PC-9 (cell line): ENCODE data around the gene TSSK2. TPM values are rescaled to one million over a fixed set of nuclear protein-coding genes. Genes with fewer than 3 reads are reported as not detected.
A peak's percentile ranks its signal among the peaks of the same experiment; 100 is the strongest.

Source experiments
- BruUV-seq: library from RNA; stranded (reverse); fragments of 400-500 nt; replicated peaks from 2 replicates; lab custom pipeline; 2021; lab: Mats Ljungman, UMichigan
- CTCF ChIA-PET: fragments of 300-600 bp; sonication (Branson Sonifier 250); formaldehyde crosslinking; loops from one replicate; lab custom pipeline; 2022; ENCODE audit warnings: antibody characterized with exemption; lab: Charles Lee
- POLR2A ChIA-PET: fragments of 300-600 bp; sonication (Branson Sonifier 250); formaldehyde crosslinking; loops from one replicate; lab custom pipeline; 2022; ENCODE audit warnings: antibody characterized with exemption; ENCODE audit not compliant: unreplicated experiment; lab: Charles Lee
- DNase-seq, 2 experiments: peaks; one replicate each; pipeline versions ENCODE4 v3.0.0 to v3.0.0-alpha.2; 2015 to 2022; ENCODE audit warnings: mixed read lengths in 1 of 2
- H2AFZ ChIP-seq: fragments of 200-600 bp; sonication (generic); 2 replicates; pipeline ENCODE4 v1.8.1; 2017; ENCODE audit warnings: antibody characterized with exemption
- H3F3A ChIP-seq: fragments of 200-600 bp; sonication (generic); 2 replicates; pipeline ENCODE4 v1.8.1; 2017; ENCODE audit warnings: antibody characterized with exemption, mild to moderate bottlenecking, low read depth; ENCODE audit not compliant: insufficient read depth
- H3K27ac ChIP-seq: fragments of 200-600 bp; sonication (generic); 2 replicates; pipeline ENCODE4 v1.6.1; 2016; ENCODE audit warnings: mixed run types
- H3K27me3 ChIP-seq: fragments of 200-600 bp; sonication (generic); 2 replicates; pipeline ENCODE4 v1.6.1; 2016; ENCODE audit warnings: low read depth, mixed run types; ENCODE audit not compliant: insufficient read depth
- H3K36me3 ChIP-seq: fragments of 200-600 bp; sonication (generic); 2 replicates; pipeline ENCODE4 v1.6.1; 2016; ENCODE audit warnings: low read depth, mixed run types
- H3K4me1 ChIP-seq: fragments of 200-600 bp; sonication (generic); replicated peaks from 2 replicates; pipeline ENCODE4 v1.6.1; 2016; ENCODE audit warnings: mixed run types; ENCODE audit not compliant: insufficient read depth
- H3K4me2 ChIP-seq: fragments of 200-600 bp; sonication (generic); 2 replicates; pipeline ENCODE4 v1.6.1; 2017; ENCODE audit warnings: mixed run types
- H3K4me3 ChIP-seq: fragments of 200-600 bp; sonication (generic); 2 replicates; pipeline ENCODE4 v1.6.1; 2016; ENCODE audit warnings: mixed run types
- H3K79me2 ChIP-seq: fragments of 200-600 bp; sonication (generic); 2 replicates; pipeline ENCODE4 v1.6.1; 2017; ENCODE audit warnings: low read depth, mixed run types
- H3K9me2 ChIP-seq: fragments of 200-600 bp; sonication (generic); 2 replicates; pipeline ENCODE4 v1.8.1; 2017; ENCODE audit warnings: mild to moderate bottlenecking; ENCODE audit not compliant: insufficient read depth
- H3K9me3 ChIP-seq: fragments of 200-600 bp; sonication (generic); 2 replicates; pipeline ENCODE4 v1.8.1; 2016; ENCODE audit warnings: low read depth; ENCODE audit not compliant: insufficient read depth
- H4K20me1 ChIP-seq: fragments of 200-600 bp; sonication (generic); 2 replicates; pipeline ENCODE4 v1.8.1; 2017; ENCODE audit not compliant: insufficient read depth
- EZH2 ChIP-seq: fragments of 200-600 bp; sonication (generic); IDR thresholded peaks from 2 replicates; pipeline ENCODE4 v1.8.0; 2017; ENCODE audit warnings: antibody characterized with exemption, low read depth
- intact Hi-C: fragments of 100-400 bp; cut with micrococcal nuclease; formaldehyde crosslinking; loops from one replicate; pipeline ENCODE4 v1.10.0; 2022; ENCODE audit not compliant: unreplicated experiment
- total RNA-seq: library from RNA; stranded (reverse); gene quantifications from 2 replicates; pipeline ENCODE4 v1.2.3, GENCODE V29; 2021
- TF ChIP-seq, protein P1 (sequence below): fragments of 200-600 bp; sonication (generic); conservative IDR thresholded peaks from 2 replicates; pipeline ENCODE4 v1.6.1; 2017; ENCODE audit warnings: mixed run types, antibody characterized with exemption, mild to moderate bottlenecking, moderate library complexity

Gene TSSK2
- total RNA-seq, 1 experiment from 2014 or later: not detected

DNA sequence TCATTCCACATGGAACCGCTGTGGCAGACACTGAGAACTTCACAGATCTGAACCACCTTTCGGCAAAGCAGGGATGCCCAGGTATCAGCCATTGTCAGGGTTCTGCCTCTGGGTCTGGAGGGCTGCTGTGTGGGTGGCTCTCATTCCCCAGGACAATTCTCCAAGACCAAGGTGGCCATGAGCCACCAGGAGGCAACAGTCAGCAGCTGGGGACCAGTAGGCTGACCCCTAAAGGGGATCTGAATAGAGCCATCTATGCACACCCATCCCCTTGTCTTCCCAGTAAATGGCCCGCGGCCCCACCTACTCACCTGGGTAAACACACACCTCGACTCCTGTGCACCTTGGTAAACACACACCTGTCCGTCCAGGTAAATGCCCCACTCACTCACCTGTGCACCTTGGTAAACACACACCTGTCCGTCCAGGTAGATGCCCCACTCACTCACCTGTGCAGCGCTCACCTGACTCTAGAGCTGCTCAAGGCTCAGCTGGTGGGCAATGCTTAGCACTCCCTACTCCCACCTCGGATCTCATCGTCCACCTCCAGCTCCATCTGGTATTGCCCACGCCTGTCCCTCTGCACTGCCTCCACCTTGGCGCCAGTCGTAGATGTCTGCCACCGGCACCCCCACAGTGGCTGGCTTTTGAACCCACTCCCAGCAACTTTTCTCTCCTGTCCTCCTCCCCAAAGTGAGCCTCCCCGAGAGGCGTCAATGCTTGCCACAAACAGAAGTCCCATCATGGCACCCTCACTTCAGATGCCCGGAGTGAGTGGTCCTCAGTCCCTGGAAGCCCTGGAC, 37.2 kb downstream of the TSSK2 start:
- peak in 1 of 2 experiments; percentile 43 for DNase-seq

GRCh38 chr22:19169002-19169946, 38.2 kb downstream of the TSSK2 start:
- Histone ChIP-seq H3K79me2 (peaks cover 32% of the 10 kb centered on the region), H4K20me1 (peaks cover 21% of the 10 kb centered on the region), H3K4me2 (no peak overlapping the region), H3K4me3 (no peak overlapping the region), H3F3A (peaks cover 13% of the 10 kb centered on the region; the same call in 1 of the 2 replicates), H3K9me3 (no peaks in the 10 kb centered on the region), H2AFZ (no peak overlapping the region), H3K36me3 (no peaks in the 10 kb centered on the region), H3K4me1 (peaks cover 16% of the 10 kb centered on the region), H3K27me3 (peaks cover 23% of the 10 kb centered on the region), H3K9me2 (no peaks in the 10 kb centered on the region), H3K27ac (no peak overlapping the region)
- no peak for DNase-seq
- BruUV-seq: no TSS peak
- TF ChIP-seq, protein P1, sequence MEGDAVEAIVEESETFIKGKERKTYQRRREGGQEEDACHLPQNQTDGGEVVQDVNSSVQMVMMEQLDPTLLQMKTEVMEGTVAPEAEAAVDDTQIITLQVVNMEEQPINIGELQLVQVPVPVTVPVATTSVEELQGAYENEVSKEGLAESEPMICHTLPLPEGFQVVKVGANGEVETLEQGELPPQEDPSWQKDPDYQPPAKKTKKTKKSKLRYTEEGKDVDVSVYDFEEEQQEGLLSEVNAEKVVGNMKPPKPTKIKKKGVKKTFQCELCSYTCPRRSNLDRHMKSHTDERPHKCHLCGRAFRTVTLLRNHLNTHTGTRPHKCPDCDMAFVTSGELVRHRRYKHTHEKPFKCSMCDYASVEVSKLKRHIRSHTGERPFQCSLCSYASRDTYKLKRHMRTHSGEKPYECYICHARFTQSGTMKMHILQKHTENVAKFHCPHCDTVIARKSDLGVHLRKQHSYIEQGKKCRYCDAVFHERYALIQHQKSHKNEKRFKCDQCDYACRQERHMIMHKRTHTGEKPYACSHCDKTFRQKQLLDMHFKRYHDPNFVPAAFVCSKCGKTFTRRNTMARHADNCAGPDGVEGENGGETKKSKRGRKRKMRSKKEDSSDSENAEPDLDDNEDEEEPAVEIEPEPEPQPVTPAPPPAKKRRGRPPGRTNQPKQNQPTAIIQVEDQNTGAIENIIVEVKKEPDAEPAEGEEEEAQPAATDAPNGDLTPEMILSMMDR: no peak
- TF ChIP-seq EZH2: no peak
- CTCF ChIA-PET: no interaction called here
- intact Hi-C loops: no loop called here
- POLR2A ChIA-PET: no interaction called here

More for the DNA sequence above, 37.2 kb downstream of the TSSK2 start:
- H2AFZ ChIP-seq: no peak overlapping the region
- ChIA-PET CTCF (no interaction called here), POLR2A (no interaction called here)
- peaks cover 3% of the 10 kb centered on the region; the same call in 1 of the 2 replicates for H3F3A ChIP-seq
- H4K20me1 ChIP-seq: peaks cover 12% of the 10 kb centered on the region
- no peak for TF ChIP-seq EZH2
- TF ChIP-seq, protein P1: no peak; the same call in 1 of the 2 replicates
- peaks cover 9% of the 10 kb centered on the region for H3K4me1 ChIP-seq
- no peak overlapping the region for H3K4me2 ChIP-seq
- BruUV-seq: no TSS peak
- H3K27ac ChIP-seq: no peak overlapping the region
- intact Hi-C loops: no loop called here
- H3K79me2 ChIP-seq: peaks cover 22% of the 10 kb centered on the region
- no peaks in the 10 kb centered on the region for H3K36me3 ChIP-seq
- H3K9me3 ChIP-seq: no peaks in the 10 kb centered on the region
- H3K4me3 ChIP-seq: no peak overlapping the region
- no peaks in the 10 kb centered on the region for H3K9me2 ChIP-seq
- peaks cover 23% of the 10 kb centered on the region for H3K27me3 ChIP-seq

DNA sequence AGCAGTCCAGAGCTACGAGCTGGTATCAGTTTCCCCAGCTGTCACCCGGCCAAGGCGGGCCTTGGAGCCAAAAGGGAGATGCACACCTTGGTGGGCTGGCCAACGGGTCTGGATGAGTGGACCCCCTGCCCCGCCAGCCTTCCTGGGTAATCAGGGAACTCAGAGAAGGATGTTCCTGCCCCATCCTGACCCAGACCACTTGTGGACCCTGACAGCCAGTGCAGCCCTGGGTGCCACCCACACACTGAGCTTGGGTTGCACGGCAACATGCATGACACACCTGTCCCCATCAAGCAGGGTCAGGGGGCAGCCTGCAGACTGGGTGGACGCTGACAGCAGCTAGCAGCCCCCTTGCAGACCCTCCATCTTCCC, 38.8 kb downstream of the TSSK2 start:
- Histone ChIP-seq H3F3A (peaks cover 19% of the 10 kb centered on the region; the same call in 1 of the 2 replicates), H3K4me3 (no peak overlapping the region), H3K9me3 (no peaks in the 10 kb centered on the region), H3K4me2 (no peak overlapping the region), H3K9me2 (no peaks in the 10 kb centered on the region), H2AFZ (no peak overlapping the region), H3K4me1 (peaks cover 23% of the 10 kb centered on the region), H4K20me1 (peaks cover 27% of the 10 kb centered on the region), H3K79me2 (peaks cover 39% of the 10 kb centered on the region), H3K36me3 (no peaks in the 10 kb centered on the region), H3K27ac (no peak overlapping the region), H3K27me3 (peaks cover 23% of the 10 kb centered on the region)
- TF ChIP-seq, protein P1: no peak
- TF ChIP-seq EZH2: no peak
- ChIA-PET POLR2A (no interaction called here), CTCF (no interaction called here)
- BruUV-seq: no TSS peak
- no peak for DNase-seq
- intact Hi-C loops: no loop called here
